Measurements from ENCODE around the gene NAT8. TPM values are rescaled to one million over a fixed set of nuclear protein-coding genes. Genes with fewer than 3 reads are reported as not detected.
"Not testable (repeated sequence)": the region's sequence is repeated elsewhere in the genome, so short reads cannot be mapped to it uniquely, and the experiment has no call there.

The NAT8 gene
- total RNA-seq, 2 experiments from 2014 or later = not detected

DNA sequence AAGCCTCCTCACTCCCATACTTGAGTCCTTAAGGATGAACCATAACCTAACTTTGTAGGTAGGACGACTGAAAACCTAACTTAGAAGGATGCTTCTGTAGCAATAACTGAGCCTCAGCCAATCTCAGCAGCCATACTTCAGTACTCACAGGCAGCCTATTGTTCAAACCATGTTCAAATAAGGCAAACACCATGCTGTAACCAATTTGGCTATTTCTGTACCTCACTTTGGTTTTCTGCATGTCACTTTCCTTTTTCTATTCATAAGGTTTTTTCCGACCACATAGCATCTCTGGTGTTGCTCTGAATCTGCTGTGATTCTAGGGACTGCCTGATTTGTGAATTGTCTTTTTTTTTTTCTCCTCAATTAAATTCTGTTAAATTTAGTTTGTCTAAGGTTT lies 13.7 kb downstream of the NAT8 start:
- POLR2A ChIA-PET; DNase-seq; H3K36me3 Mint-ChIP-seq (ENCODE audit: low read depth); H3K27me3 Mint-ChIP-seq; H3K9me3 Mint-ChIP-seq (ENCODE audit: low read depth); intact Hi-C loops (cut with DNase I, micrococcal nuclease); H3K27ac Mint-ChIP-seq; H3K4me1 Mint-ChIP-seq; CTCF ChIA-PET; H3K4me3 Mint-ChIP-seq: not testable (repeated sequence)
- ATAC-seq = peak; percentile 75

- H3K4me3 Mint-ChIP-seq; H3K4me1 Mint-ChIP-seq; H3K27ac Mint-ChIP-seq; H3K27me3 Mint-ChIP-seq; ATAC-seq; DNase-seq; H3K36me3 Mint-ChIP-seq (ENCODE audit: low read depth); intact Hi-C loops (cut with DNase I, micrococcal nuclease); H3K9me3 Mint-ChIP-seq (ENCODE audit: low read depth); CTCF ChIA-PET: not testable (repeated sequence)
- POLR2A ChIA-PET = interaction anchor here (0.6 kb wide), 1 partner anchor 90 kb away, joined by 5 read pairs; no protein-coding TSS in a partner anchor
Measured at GRCh38 chr2:73626237-73626636, 16.0 kb downstream of the NAT8 start.

DNA sequence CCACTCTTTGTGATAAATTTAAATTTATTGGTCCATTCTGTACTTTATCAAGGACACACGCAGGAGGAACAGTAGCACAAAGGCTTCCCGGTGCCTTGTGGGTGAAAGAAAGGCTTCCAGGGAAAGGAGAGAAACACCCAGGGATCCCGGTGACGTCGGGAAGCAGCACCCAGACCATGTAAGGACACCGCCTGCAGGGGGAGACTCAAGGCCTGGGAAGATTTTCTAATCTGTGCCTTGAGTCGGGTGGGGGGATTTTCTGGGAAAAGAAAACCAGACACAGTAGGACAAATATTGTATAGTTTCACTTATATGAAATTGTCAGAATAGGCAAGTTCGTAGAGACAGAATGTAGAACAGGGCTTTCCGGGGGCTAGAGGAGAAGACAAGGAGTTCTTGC lies 17.6 kb downstream of the NAT8 start:
- H3K4me3 Mint-ChIP-seq; ATAC-seq; H3K27me3 Mint-ChIP-seq; POLR2A ChIA-PET; intact Hi-C loops (cut with DNase I, micrococcal nuclease); H3K4me1 Mint-ChIP-seq; H3K9me3 Mint-ChIP-seq (ENCODE audit: low read depth); CTCF ChIA-PET; DNase-seq; H3K36me3 Mint-ChIP-seq (ENCODE audit: low read depth); H3K27ac Mint-ChIP-seq: not testable (repeated sequence)

- H3K9me3 Mint-ChIP-seq (ENCODE audit: low read depth); H3K4me3 Mint-ChIP-seq; POLR2A ChIA-PET; H3K36me3 Mint-ChIP-seq (ENCODE audit: low read depth); ATAC-seq; intact Hi-C loops (cut with DNase I, micrococcal nuclease); DNase-seq; H3K4me1 Mint-ChIP-seq; H3K27me3 Mint-ChIP-seq; H3K27ac Mint-ChIP-seq: not testable (repeated sequence)
- CTCF ChIA-PET = interaction anchor here (0.6 kb wide), 1 partner anchor 203 kb away, joined by 4 read pairs; no protein-coding TSS in a partner anchor
Measured at GRCh38 chr2:73624036-73624435, 18.2 kb downstream of the NAT8 start.

GRCh38 chr2:73619925-73620324 lies 22.3 kb downstream of the NAT8 start:
- POLR2A ChIA-PET; H3K36me3 Mint-ChIP-seq (ENCODE audit: low read depth); CTCF ChIA-PET; H3K4me3 Mint-ChIP-seq; H3K4me1 Mint-ChIP-seq; ATAC-seq; H3K27ac Mint-ChIP-seq; intact Hi-C loops (cut with DNase I, micrococcal nuclease); H3K9me3 Mint-ChIP-seq (ENCODE audit: low read depth); H3K27me3 Mint-ChIP-seq: not testable (repeated sequence)
- DNase-seq = peak; percentile 22

DNA sequence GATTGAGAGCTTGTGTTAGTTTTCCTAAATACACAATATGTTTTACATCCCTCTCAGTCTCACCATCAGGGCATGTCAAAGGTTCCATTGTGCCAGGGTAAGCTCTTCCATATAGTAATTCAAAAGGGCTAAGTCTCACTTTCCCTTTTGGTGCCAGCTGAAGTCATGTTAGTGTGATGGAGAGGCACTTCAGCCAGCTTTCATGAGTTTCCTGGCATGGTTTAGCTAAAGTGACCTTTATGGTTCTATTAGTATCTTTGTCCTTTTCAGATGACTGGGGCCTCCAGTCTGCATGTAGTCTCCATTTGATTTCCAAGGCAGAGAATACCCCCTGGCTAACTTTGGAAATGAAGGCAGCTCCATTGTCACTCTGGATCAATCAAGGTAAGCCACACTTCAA lies 27.2 kb downstream of the NAT8 start:
- intact Hi-C loops (cut with DNase I, micrococcal nuclease) = no loop called here
- CTCF ChIA-PET = no interaction called here
- no peaks in the 10 kb centered on the region for H3K9me3 Mint-ChIP-seq (ENCODE audit: low read depth)
- H3K4me1 Mint-ChIP-seq = peaks cover 13% of the 10 kb centered on the region
- no peak for ATAC-seq
- H3K27ac Mint-ChIP-seq = no peak overlapping the region
- POLR2A ChIA-PET = no interaction called here
- no peaks in the 10 kb centered on the region for H3K36me3 Mint-ChIP-seq (ENCODE audit: low read depth)
- no peaks in the 10 kb centered on the region for H3K27me3 Mint-ChIP-seq
- DNase-seq = no peak
- no peak overlapping the region for H3K4me3 Mint-ChIP-seq

DNA sequence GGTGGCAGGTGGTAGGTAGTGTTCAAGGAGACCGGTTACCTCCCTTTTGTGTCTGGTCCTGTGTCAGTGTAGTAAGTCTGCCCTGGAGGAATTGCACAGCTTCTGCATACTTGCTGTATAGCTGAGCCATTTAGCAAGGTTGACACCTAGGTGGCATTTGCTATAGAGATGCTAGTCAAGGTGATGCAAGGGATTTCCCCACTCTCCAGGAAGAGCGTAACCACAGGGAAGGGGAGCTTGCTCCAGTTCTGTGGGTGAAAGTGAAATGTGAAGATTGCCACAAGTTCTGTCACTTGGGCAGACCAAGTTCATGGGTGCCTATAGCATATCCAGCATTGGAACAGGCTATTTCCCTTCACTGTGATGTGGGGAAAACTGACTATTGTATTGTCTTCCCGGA lies 28.1 kb downstream of the NAT8 start:
- ChIA-PET POLR2A (no interaction called here), CTCF (no interaction called here)
- no peaks in the 10 kb centered on the region for H3K36me3 Mint-ChIP-seq (ENCODE audit: low read depth)
- no peaks in the 10 kb centered on the region for H3K9me3 Mint-ChIP-seq (ENCODE audit: low read depth)
- ATAC-seq = peak; percentile 92
- peaks cover 13% of the 10 kb centered on the region for H3K4me1 Mint-ChIP-seq
- peak; percentile 50 for DNase-seq
- no peak overlapping the region for H3K4me3 Mint-ChIP-seq
- no peaks in the 10 kb centered on the region for H3K27me3 Mint-ChIP-seq
- intact Hi-C loops (cut with DNase I, micrococcal nuclease) = no loop called here
- no peak overlapping the region for H3K27ac Mint-ChIP-seq

DNA sequence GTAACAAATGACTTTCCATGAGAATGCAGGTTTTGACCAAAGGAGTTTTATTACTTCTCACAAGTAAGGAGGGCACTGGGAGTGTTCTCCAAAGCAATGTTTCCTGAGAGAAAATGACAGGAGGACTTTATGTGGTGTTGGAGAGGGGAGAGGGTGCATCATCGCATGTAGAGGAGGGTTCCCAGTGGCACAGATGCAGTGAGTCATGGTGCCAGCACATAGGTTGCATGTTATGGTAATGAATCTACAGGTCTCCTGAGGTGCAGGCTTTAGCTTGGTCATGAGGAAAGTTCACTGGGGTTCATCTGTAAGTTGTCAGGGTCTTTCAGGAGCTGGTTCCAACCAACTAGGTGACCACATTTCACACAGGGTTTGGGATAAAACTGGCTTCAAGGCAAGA lies 30.4 kb downstream of the NAT8 start:
- DNase-seq = no peak
- H3K36me3 Mint-ChIP-seq (ENCODE audit: low read depth) = peaks cover 9% of the 10 kb centered on the region
- ChIA-PET CTCF (interaction anchor here (0.7 kb wide), 1 partner anchor 10 kb away, joined by 4 read pairs; no protein-coding TSS in a partner anchor), POLR2A (no interaction called here)
- ATAC-seq = peak; percentile 49
- intact Hi-C loops (cut with DNase I, micrococcal nuclease) = no loop called here
- peaks cover 13% of the 10 kb centered on the region for H3K4me1 Mint-ChIP-seq
- no peaks in the 10 kb centered on the region for H3K9me3 Mint-ChIP-seq (ENCODE audit: low read depth)
- H3K27ac Mint-ChIP-seq = no peak overlapping the region
- no peak overlapping the region for H3K4me3 Mint-ChIP-seq
- no peaks in the 10 kb centered on the region for H3K27me3 Mint-ChIP-seq

- Mint-ChIP-seq H3K27me3 (no peaks in the 10 kb centered on the region), H3K9me3 (ENCODE audit: low read depth) (no peaks in the 10 kb centered on the region), H3K4me3 (no peak overlapping the region), H3K36me3 (ENCODE audit: low read depth) (peaks cover 9% of the 10 kb centered on the region), H3K4me1 (peaks cover 13% of the 10 kb centered on the region), H3K27ac (no peak overlapping the region)
- ATAC-seq (no peak), DNase-seq (no peak)
- ChIA-PET POLR2A (no interaction called here), CTCF (no interaction called here)
- intact Hi-C loops (cut with DNase I, micrococcal nuclease) = no loop called here
Measured at GRCh38 chr2:73611193-73611592, 31.0 kb downstream of the NAT8 start.

DNA sequence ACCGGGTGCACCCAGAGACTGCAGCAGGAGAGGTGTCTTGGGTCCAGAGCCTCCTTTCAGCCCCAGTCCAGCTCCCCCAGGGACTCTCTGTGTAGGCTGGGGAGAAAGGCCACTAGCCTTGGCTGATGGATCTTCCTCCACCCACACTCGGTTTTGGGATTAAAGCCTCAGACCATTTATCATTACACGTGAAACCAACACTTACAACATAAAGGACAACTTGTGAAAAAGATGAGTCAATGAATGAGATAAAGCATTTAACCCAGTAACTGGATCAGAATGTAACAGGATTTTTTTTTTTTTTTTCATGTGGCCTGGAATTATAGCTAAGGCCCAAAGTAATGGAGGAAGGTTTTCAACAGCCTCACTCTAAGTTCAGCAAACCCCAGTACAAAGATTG lies 32.1 kb downstream of the NAT8 start:
- H3K27ac Mint-ChIP-seq = no peak overlapping the region
- DNase-seq (no peak), ATAC-seq (no peak)
- ChIA-PET CTCF (no interaction called here), POLR2A (no interaction called here)
- peaks cover 13% of the 10 kb centered on the region for H3K4me1 Mint-ChIP-seq
- no peaks in the 10 kb centered on the region for H3K27me3 Mint-ChIP-seq
- intact Hi-C loops (cut with DNase I, micrococcal nuclease) = no loop called here
- no peak overlapping the region for H3K4me3 Mint-ChIP-seq
- peaks cover 12% of the 10 kb centered on the region for H3K36me3 Mint-ChIP-seq (ENCODE audit: low read depth)
- no peaks in the 10 kb centered on the region for H3K9me3 Mint-ChIP-seq (ENCODE audit: low read depth)

GRCh38 chr2:73604589-73604988 lies 37.6 kb downstream of the NAT8 start:
- DNase-seq; intact Hi-C loops (cut with DNase I, micrococcal nuclease); H3K27ac Mint-ChIP-seq; POLR2A ChIA-PET; H3K27me3 Mint-ChIP-seq; CTCF ChIA-PET; H3K4me3 Mint-ChIP-seq; H3K9me3 Mint-ChIP-seq (ENCODE audit: low read depth); ATAC-seq; H3K4me1 Mint-ChIP-seq: not testable (repeated sequence)
- peaks cover 35% of the 10 kb centered on the region for H3K36me3 Mint-ChIP-seq (ENCODE audit: low read depth)

DNA sequence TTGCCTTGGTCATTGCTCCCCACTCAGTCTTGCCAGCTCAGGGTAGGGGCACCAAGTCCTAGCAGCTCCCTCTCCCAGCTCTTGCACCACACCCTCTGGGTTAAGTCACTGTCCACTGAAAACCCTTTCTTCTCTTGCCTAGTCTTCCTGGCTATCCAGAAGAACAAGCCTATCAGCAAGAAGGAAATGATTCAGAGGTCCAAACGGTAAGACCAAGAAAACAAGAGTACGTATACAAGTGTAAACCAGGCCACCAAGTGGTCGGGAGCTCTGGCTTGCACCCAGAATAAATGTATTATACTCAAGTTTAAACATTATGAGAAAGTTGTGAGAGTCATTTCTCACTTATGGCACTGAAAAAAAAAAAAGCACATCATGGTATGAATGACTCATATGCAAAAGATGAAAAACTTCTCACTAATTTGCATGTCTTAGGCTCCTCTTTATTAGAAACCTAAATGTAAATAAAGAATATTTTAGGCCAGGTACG lies 39.1 kb downstream of the NAT8 start:
- H3K27ac Mint-ChIP-seq, POLR2A ChIA-PET: not testable (repeated sequence)

DNA sequence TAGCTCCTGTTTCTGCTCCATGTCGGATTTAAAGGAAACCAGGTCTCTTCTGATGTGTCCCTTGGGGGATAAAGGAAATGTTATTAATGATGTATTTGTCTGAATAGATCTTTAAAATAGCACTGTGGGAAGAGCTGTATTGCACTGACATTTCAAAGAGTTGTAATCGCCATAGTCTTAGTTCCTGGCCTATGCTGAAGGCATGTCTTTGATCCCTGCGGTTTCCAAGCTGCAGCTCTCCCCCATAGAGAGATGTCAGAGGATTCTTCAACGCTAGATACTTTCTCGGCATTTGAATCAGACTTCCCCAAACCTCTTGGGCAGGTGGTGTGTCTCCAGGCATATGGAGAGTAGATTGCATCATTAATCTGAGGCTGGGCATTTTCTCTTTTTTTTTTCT lies 40.4 kb downstream of the NAT8 start:
- H3K36me3 Mint-ChIP-seq (ENCODE audit: low read depth) = peaks cover 26% of the 10 kb centered on the region
- ATAC-seq (no peak), DNase-seq (no peak)
- ChIA-PET CTCF (interaction anchor here (0.6 kb wide), 1 partner anchor 10 kb away, joined by 4 read pairs; no protein-coding TSS in a partner anchor), POLR2A (no interaction called here)
- H3K27me3 Mint-ChIP-seq = no peaks in the 10 kb centered on the region
- H3K4me1 Mint-ChIP-seq = peaks cover 6% of the 10 kb centered on the region
- intact Hi-C loops (cut with DNase I, micrococcal nuclease) = no loop called here
- no peak overlapping the region for H3K4me3 Mint-ChIP-seq
- no peak overlapping the region for H3K27ac Mint-ChIP-seq
- H3K9me3 Mint-ChIP-seq (ENCODE audit: low read depth) = no peaks in the 10 kb centered on the region

More for the DNA sequence above, 39.1 kb downstream of the NAT8 start:
- peak; percentile 95 for ATAC-seq
- H3K4me3 Mint-ChIP-seq; CTCF ChIA-PET; H3K9me3 Mint-ChIP-seq (ENCODE audit: low read depth); H3K4me1 Mint-ChIP-seq; H3K27me3 Mint-ChIP-seq: not testable (repeated sequence)
- DNase-seq = peak; percentile 56
- H3K36me3 Mint-ChIP-seq (ENCODE audit: low read depth) = peaks cover 30% of the 10 kb centered on the region
- intact Hi-C loops (cut with DNase I, micrococcal nuclease) = loop anchor here in 1 of 2 experiments (1.0 kb wide), 1 partner anchor 217 kb away; no protein-coding TSS in a partner anchor
